ENCODE results near the gene MYL11.
A peak's percentile ranks its signal among the peaks of the same experiment; 100 is the strongest.
"Not testable (repeated sequence)": the region's sequence is repeated elsewhere in the genome, so short reads cannot be mapped to it uniquely, and the experiment has no call there.

MYL11 gene

GRCh38 chr16:30374538-30374937 is at the start of gene MYL11:
TSS of gene MYL11 (plus strand) at chr16:30374802. CDS start at chr16:30374858, 56 bp downstream.
- peak; percentile 41 for DNase-seq

- peak; percentile 90 for DNase-seq
Observed at GRCh38 chr16:30334473-30334989, 40.1 kb upstream of the MYL11 start.

GRCh38 chr16:30335028-30335597 is 39.5 kb upstream of the MYL11 start:
- DNase-seq: peak; percentile 88

GRCh38 chr16:30335598-30336474 is 38.8 kb upstream of the MYL11 start:
- DNase-seq: peak; percentile 48

GRCh38 chr16:30337964-30338357 is 36.6 kb upstream of the MYL11 start:
- peak; percentile 7 for DNase-seq

GRCh38 chr16:30338715-30339114 is 35.9 kb upstream of the MYL11 start:
- peak; percentile 4 for DNase-seq

GRCh38 chr16:30340621-30341020 is 34.0 kb upstream of the MYL11 start:
- peak; percentile 51 for DNase-seq

- DNase-seq: not testable (repeated sequence)
Observed at GRCh38 chr16:30341971-30342370, 32.6 kb upstream of the MYL11 start.

- DNase-seq: peak; percentile 46
Observed at GRCh38 chr16:30342751-30343490, 31.7 kb upstream of the MYL11 start.

GRCh38 chr16:30343491-30343820 is 31.1 kb upstream of the MYL11 start:
- not testable (repeated sequence) for DNase-seq

GRCh38 chr16:30346286-30346685 is 28.3 kb upstream of the MYL11 start:
- peak; percentile 54 for DNase-seq

- DNase-seq: no peak
Observed at GRCh38 chr16:30348113-30348512, 26.5 kb upstream of the MYL11 start.

- no peak for DNase-seq
Observed at GRCh38 chr16:30348929-30349328, 25.7 kb upstream of the MYL11 start.

- DNase-seq: no peak
Observed at GRCh38 chr16:30349675-30350074, 24.9 kb upstream of the MYL11 start.

- no peak for DNase-seq
Observed at GRCh38 chr16:30350134-30350871, 24.3 kb upstream of the MYL11 start.

GRCh38 chr16:30351001-30351441 is 23.6 kb upstream of the MYL11 start:
- DNase-seq: no peak

GRCh38 chr16:30351586-30352419 is 22.8 kb upstream of the MYL11 start:
- no peak for DNase-seq

GRCh38 chr16:30352488-30353401 is 21.9 kb upstream of the MYL11 start:
- DNase-seq: no peak

- DNase-seq: no peak
Observed at GRCh38 chr16:30353438-30354129, 21.0 kb upstream of the MYL11 start.
